HepG2 (cell line): ENCODE measurements around the gene GLT1D1. TPM values are rescaled to one million over a fixed set of nuclear protein-coding genes. Genes with fewer than 3 reads are reported as not detected.
A peak's percentile ranks its signal among the peaks of the same experiment; 100 is the strongest.

Experiments used
- BHLHE40 ChIP-seq: IDR thresholded peaks from 2 replicates; pipeline ENCODE4 v1.6.1; 2011; ENCODE audit warnings: low read length, improper control_type of control experiment
- CEBPB ChIP-seq: IDR thresholded peaks from 2 replicates; pipeline ENCODE4 v1.6.1; 2011; ENCODE audit warnings: low read depth, low read length, improper control_type of control experiment, borderline replicate concordance
- FOXO1 ChIP-seq: sonication (generic); formaldehyde crosslinking; IDR thresholded peaks from 2 replicates; pipeline ENCODE4 v1.4.0; 2020; ENCODE audit warnings: missing genetic modification reagents
- MED1 ChIP-seq: sonication (generic); formaldehyde crosslinking; IDR thresholded peaks from 2 replicates; pipeline ENCODE4 v1.4.0; 2020; ENCODE audit warnings: missing genetic modification reagents
- MYNN ChIP-seq: sonication (generic); formaldehyde crosslinking; IDR thresholded peaks from 2 replicates; pipeline ENCODE4 v1.4.0; 2020; ENCODE audit warnings: mild to moderate bottlenecking, low read depth, missing genetic modification reagents
- MYPOP ChIP-seq: sonication (generic); formaldehyde crosslinking; IDR thresholded peaks from 2 replicates; pipeline ENCODE4 v1.8.1; 2023; ENCODE audit warnings: mild to moderate bottlenecking, moderate library complexity, missing genetic modification reagents
- PPARG ChIP-seq: conservative IDR thresholded peaks from 2 replicates; pipeline ENCODE4 v1.6.1; 2016; ENCODE audit warnings: missing biosample characterization, missing genetic modification reagents
- RBM22 ChIP-seq: fragments of 200-400 bp; formaldehyde crosslinking; optimal IDR thresholded peaks from 2 replicates; pipeline ENCODE3; 2017; ENCODE audit warnings: mild to moderate bottlenecking, low read length, moderate library complexity
- RFX5 ChIP-seq: IDR thresholded peaks from 2 replicates; pipeline ENCODE4 v1.6.1; 2011; ENCODE audit warnings: low read depth, low read length, improper control_type of control experiment
- RNF2 ChIP-seq: fragments of 450-650 bp; conservative IDR thresholded peaks from 2 replicates; pipeline ENCODE4 v1.6.1; 2016; ENCODE audit warnings: low read depth
- ZBTB21 ChIP-seq: sonication (generic); formaldehyde crosslinking; IDR thresholded peaks from 2 replicates; pipeline ENCODE4 v1.4.0; 2020; ENCODE audit warnings: missing genetic modification reagents
- ZNF124 ChIP-seq: sonication (generic); formaldehyde crosslinking; IDR thresholded peaks from 2 replicates; pipeline ENCODE4 v1.4.0; 2020; ENCODE audit warnings: missing genetic modification reagents
- ZNF616 ChIP-seq: sonication (generic); formaldehyde crosslinking; IDR thresholded peaks from 2 replicates; pipeline ENCODE4 v1.5.0; 2020; ENCODE audit warnings: low read depth, mild to moderate bottlenecking, missing genetic modification reagents
- ZNF678 ChIP-seq: sonication (generic); formaldehyde crosslinking; IDR thresholded peaks from 2 replicates; pipeline ENCODE4 v1.4.0; 2020; ENCODE audit warnings: mild to moderate bottlenecking, missing genetic modification reagents
- polyA plus RNA-seq, 8 experiments: library from polyadenylated mRNA; depleted of rRNA in 3 of 8; stranded (reverse) in 7 of 8; unstranded in 1 of 8; fragments of >200 nt; fragmentation: Illumina TruSeq in 4 of 8; extraction: Trizol in 4 of 8; gene quantifications; 2 replicates each; pipeline versions ENCODE4 v1.2.1 to v1.2.3, GENCODE V29; 2011 to 2016; ENCODE audit warnings: low read depth in 4 of 8, missing spikeins in 1 of 8, mixed read lengths in 1 of 8; ENCODE audit not compliant: insufficient read depth in 1 of 8
- total RNA-seq, 5 experiments: library from RNA; depleted of rRNA; stranded (reverse); fragments of >200 nt; fragmentation: Illumina TruSeq; extraction: Trizol; gene quantifications; 2 replicates each; pipeline ENCODE4 v1.2.3, GENCODE V29; 2016; ENCODE audit warnings: low read depth in 1 of 5
- TF ChIP-seq, protein P1 (sequence below): IDR thresholded peaks from 2 replicates; pipeline ENCODE4 v1.6.1; 2016; ENCODE audit warnings: control low read depth
- TF ChIP-seq, protein P2 (sequence below): sonication (generic); formaldehyde crosslinking; IDR thresholded peaks from 2 replicates; pipeline ENCODE4 v1.8.0; 2022; ENCODE audit warnings: missing genetic modification reagents, mild to moderate bottlenecking, borderline replicate concordance
- TF ChIP-seq, protein P3 (sequence below): sonication (generic); formaldehyde crosslinking; IDR thresholded peaks from 2 replicates; pipeline ENCODE4 v1.4.0; 2020; ENCODE audit warnings: missing genetic modification reagents, mild to moderate bottlenecking, borderline replicate concordance
- TF ChIP-seq, protein P4 (sequence below): sonication (generic); formaldehyde crosslinking; IDR thresholded peaks from 2 replicates; pipeline ENCODE4 v1.8.1; 2023; ENCODE audit warnings: missing genetic modification reagents, inconsistent platforms, borderline replicate concordance

Gene GLT1D1
- total and polyA plus RNA-seq, 2 of the 13 experiments (the other 11 are each of a cell fraction or from before 2014, with no cell fraction given) = 0.09 to 0.17 TPM

GRCh38 chr12:128861226-128862016, 8.1 kb downstream of the GLT1D1 start (continued):
- TF ChIP-seq MYPOP (CRISPR knock-in tag) = 0 out of 2 replicates have a peak, but pooled peaks have one; percentile 15
- TF ChIP-seq, protein P1, sequence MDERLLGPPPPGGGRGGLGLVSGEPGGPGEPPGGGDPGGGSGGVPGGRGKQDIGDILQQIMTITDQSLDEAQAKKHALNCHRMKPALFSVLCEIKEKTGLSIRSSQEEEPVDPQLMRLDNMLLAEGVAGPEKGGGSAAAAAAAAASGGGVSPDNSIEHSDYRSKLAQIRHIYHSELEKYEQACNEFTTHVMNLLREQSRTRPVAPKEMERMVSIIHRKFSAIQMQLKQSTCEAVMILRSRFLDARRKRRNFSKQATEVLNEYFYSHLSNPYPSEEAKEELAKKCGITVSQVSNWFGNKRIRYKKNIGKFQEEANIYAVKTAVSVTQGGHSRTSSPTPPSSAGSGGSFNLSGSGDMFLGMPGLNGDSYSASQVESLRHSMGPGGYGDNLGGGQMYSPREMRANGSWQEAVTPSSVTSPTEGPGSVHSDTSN = no peak
- TF ChIP-seq FOXO1 (CRISPR knock-in tag) = peak; percentile 94
- TF ChIP-seq, protein P2, sequence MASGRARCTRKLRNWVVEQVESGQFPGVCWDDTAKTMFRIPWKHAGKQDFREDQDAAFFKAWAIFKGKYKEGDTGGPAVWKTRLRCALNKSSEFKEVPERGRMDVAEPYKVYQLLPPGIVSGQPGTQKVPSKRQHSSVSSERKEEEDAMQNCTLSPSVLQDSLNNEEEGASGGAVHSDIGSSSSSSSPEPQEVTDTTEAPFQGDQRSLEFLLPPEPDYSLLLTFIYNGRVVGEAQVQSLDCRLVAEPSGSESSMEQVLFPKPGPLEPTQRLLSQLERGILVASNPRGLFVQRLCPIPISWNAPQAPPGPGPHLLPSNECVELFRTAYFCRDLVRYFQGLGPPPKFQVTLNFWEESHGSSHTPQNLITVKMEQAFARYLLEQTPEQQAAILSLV = no peak
- no peak for TF ChIP-seq ZNF616 (CRISPR knock-in tag)
- no peak for TF ChIP-seq ZNF678 (CRISPR knock-in tag)
- TF ChIP-seq MED1 (CRISPR knock-in tag) = peak; percentile 54
- no peak for TF ChIP-seq PPARG
- no peak for TF ChIP-seq RFX5
- TF ChIP-seq CEBPB = peak; percentile 80
- TF ChIP-seq ZNF124 (CRISPR knock-in tag) = 0 out of 2 replicates have a peak, but pooled peaks have one; percentile 35
- TF ChIP-seq BHLHE40 = peak; percentile 30; the same call in 1 of the 2 replicates
- TF ChIP-seq MYNN (CRISPR knock-in tag) = no peak
- no peak for TF ChIP-seq RBM22
- TF ChIP-seq, protein P3, sequence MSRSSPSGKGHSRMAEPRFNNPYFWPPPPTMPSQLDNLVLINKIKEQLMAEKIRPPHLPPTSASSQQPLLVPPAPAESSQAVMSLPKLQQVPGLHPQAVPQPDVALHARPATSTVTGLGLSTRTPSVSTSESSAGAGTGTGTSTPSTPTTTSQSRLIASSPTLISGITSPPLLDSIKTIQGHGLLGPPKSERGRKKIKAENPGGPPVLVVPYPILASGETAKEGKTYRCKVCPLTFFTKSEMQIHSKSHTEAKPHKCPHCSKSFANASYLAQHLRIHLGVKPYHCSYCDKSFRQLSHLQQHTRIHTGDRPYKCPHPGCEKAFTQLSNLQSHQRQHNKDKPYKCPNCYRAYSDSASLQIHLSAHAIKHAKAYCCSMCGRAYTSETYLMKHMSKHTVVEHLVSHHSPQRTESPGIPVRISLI = no peak
- TF ChIP-seq ZBTB21 (CRISPR knock-in tag) = peak; percentile 99
- TF ChIP-seq, protein P4, sequence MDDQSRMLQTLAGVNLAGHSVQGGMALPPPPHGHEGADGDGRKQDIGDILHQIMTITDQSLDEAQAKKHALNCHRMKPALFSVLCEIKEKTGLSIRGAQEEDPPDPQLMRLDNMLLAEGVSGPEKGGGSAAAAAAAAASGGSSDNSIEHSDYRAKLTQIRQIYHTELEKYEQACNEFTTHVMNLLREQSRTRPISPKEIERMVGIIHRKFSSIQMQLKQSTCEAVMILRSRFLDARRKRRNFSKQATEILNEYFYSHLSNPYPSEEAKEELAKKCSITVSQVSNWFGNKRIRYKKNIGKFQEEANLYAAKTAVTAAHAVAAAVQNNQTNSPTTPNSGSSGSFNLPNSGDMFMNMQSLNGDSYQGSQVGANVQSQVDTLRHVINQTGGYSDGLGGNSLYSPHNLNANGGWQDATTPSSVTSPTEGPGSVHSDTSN (CRISPR knock-in tag) = no peak
- TF ChIP-seq RNF2 = 0 out of 2 replicates have a peak, but pooled peaks have one; percentile 41
